ENCODE data around the gene KIF22.
"Not testable (repeated sequence)": the region's sequence is repeated elsewhere in the genome, so short reads cannot be mapped to it uniquely, and the experiment has no call there.

KIF22 gene

GRCh38 chr16:29791845-29792807, 1.6 kb downstream of the KIF22 start:
- DNase-seq (ENCODE audit: low read depth, low spot score): no peak
- H3K27ac ChIP-seq: peak overlapping the region; percentile 24

GRCh38 chr16:29793153-29793552, 2.6 kb downstream of the KIF22 start:
- not testable (repeated sequence) for H3K27ac ChIP-seq; DNase-seq (ENCODE audit: low read depth, low spot score)

- no peak for DNase-seq (ENCODE audit: low read depth, low spot score)
Observed at GRCh38 chr16:29794231-29794710, 3.7 kb downstream of the KIF22 start.

GRCh38 chr16:29802416-29802935, 11.9 kb downstream of the KIF22 start:
- no peak for DNase-seq (ENCODE audit: low read depth, low spot score)
- no peak overlapping the region for H3K27ac ChIP-seq

More at GRCh38 chr16:29794231-29794710, 3.7 kb downstream of the KIF22 start:
- no peak overlapping the region for H3K27ac ChIP-seq

GRCh38 chr16:29804020-29804419, 13.5 kb downstream of the KIF22 start:
- H3K27ac ChIP-seq: no peak overlapping the region
- DNase-seq (ENCODE audit: low read depth, low spot score): no peak

- DNase-seq (ENCODE audit: low read depth, low spot score): no peak
- peak overlapping the region; percentile 80 for H3K27ac ChIP-seq
Observed at GRCh38 chr16:29804455-29805231, 14.1 kb downstream of the KIF22 start.

- peak; percentile 89 for DNase-seq (ENCODE audit: low read depth, low spot score)
- H3K27ac ChIP-seq: peak overlapping the region; percentile 80
Observed at GRCh38 chr16:29805232-29806098, 14.9 kb downstream of the KIF22 start.

GRCh38 chr16:29806099-29806579, 15.6 kb downstream of the KIF22 start, which contains the start of gene MAZ:
TSS of gene MAZ (plus strand) at chr16:29806529. CDS start at chr16:29806702, 173 bp downstream.
- DNase-seq (ENCODE audit: low read depth, low spot score): peak; percentile 72

GRCh38 chr16:29806641-29807425, 16.3 kb downstream of the KIF22 start:
- DNase-seq (ENCODE audit: low read depth, low spot score): no peak
- peak overlapping the region; percentile 81 for H3K27ac ChIP-seq

More at GRCh38 chr16:29806099-29806579, 15.6 kb downstream of the KIF22 start, which contains the start of gene MAZ:
- H3K27ac ChIP-seq: peak within 1 kb of the TSS; percentile 81

- DNase-seq (ENCODE audit: low read depth, low spot score): peak; percentile 76
- peak overlapping the region; percentile 81 for H3K27ac ChIP-seq
Observed at GRCh38 chr16:29807426-29808218, 17.1 kb downstream of the KIF22 start.

- DNase-seq (ENCODE audit: low read depth, low spot score): no peak
- H3K27ac ChIP-seq: peak overlapping the region; percentile 81
Observed at GRCh38 chr16:29808219-29808900, 17.8 kb downstream of the KIF22 start.

GRCh38 chr16:29809031-29809747, 18.6 kb downstream of the KIF22 start:
- no peak overlapping the region for H3K27ac ChIP-seq
- DNase-seq (ENCODE audit: low read depth, low spot score): no peak

- DNase-seq (ENCODE audit: low read depth, low spot score): no peak
- H3K27ac ChIP-seq: no peak overlapping the region
Observed at GRCh38 chr16:29809850-29810698, 19.5 kb downstream of the KIF22 start.

- H3K27ac ChIP-seq: no peak overlapping the region
Observed at GRCh38 chr16:29810699-29811169, 20.2 kb downstream of the KIF22 start.

GRCh38 chr16:29811170-29811895, 20.8 kb downstream of the KIF22 start:
- peak; percentile 80 for DNase-seq (ENCODE audit: low read depth, low spot score)
- peak overlapping the region; percentile 13 for H3K27ac ChIP-seq

More at GRCh38 chr16:29810699-29811169, 20.2 kb downstream of the KIF22 start:
- DNase-seq (ENCODE audit: low read depth, low spot score): no peak
